Bladder microvascular endothelial cell (primary cell): ENCODE measurements around the gene FBXO40. TPM values are rescaled to one million over a fixed set of nuclear protein-coding genes. Genes with fewer than 3 reads are reported as not detected.

ENCODE experiments used
- total RNA-seq: library from RNA; depleted of rRNA; stranded (reverse); fragments of >200 nt; gene quantifications from 2 replicates; pipeline ENCODE4 v1.2.3, GENCODE V29; 2014

The FBXO40 gene, protein sequence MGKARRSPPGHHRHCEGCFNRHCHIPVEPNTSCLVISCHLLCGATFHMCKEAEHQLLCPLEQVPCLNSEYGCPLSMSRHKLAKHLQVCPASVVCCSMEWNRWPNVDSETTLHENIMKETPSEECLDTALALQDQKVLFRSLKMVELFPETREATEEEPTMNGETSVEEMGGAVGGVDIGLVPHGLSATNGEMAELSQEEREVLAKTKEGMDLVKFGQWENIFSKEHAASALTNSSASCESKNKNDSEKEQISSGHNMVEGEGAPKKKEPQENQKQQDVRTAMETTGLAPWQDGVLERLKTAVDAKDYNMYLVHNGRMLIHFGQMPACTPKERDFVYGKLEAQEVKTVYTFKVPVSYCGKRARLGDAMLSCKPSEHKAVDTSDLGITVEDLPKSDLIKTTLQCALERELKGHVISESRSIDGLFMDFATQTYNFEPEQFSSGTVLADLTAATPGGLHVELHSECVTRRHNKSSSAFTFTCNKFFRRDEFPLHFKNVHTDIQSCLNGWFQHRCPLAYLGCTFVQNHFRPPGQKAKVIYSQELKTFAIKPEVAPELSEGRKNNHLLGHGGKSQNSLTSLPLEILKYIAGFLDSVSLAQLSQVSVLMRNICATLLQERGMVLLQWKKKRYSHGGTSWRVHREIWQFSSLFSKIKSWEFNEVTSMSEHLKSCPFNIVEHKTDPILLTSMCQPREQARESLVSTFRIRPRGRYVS
- total RNA-seq = under 0.01 TPM in 1 of 2 replicates, not detected in the other

DNA sequence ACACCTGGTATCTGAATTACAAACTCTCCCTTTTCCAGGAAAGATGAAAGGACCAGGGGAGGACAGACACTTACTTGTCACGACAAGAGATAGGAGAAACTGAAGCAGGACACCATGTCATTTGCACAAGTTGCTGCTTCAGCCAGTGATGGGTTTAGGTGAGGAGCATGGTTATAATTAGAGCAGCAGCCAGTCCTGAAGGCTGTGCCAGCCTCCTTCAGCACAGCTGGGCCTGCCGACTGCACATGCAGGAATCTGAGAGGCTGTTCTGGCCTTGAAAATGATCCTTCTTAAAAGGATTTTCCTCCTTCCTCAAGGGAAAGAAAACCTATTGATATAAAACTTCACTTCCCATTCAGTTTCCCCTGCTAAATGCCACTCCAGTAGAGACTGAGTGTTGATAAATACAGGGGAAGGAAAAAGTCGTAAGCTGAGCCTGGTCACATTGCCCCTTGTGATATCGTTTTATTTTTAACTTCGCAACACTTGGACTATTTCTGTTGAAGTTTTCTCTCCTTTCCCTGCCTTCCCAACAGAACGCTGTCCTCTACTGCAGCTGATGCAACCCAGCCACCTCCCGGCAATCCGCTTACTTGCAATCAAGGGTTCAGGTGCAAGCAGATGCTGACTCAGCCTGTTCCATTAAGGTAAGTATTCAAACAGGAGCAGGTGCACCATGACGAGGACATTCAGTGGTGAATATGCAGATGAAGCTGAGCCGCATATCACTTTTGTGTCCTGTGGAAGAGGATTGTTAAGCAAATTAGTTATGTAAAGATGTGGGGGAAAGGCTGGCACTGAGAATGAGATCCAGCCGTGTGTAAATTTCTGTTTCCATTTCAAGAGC lies at the start of gene FBXO40:
TSS of gene FBXO40 (plus strand) at position 524 of the 847 bp plus-strand sequence. CDS start 27,197 bp downstream, outside the sequence.

DNA sequence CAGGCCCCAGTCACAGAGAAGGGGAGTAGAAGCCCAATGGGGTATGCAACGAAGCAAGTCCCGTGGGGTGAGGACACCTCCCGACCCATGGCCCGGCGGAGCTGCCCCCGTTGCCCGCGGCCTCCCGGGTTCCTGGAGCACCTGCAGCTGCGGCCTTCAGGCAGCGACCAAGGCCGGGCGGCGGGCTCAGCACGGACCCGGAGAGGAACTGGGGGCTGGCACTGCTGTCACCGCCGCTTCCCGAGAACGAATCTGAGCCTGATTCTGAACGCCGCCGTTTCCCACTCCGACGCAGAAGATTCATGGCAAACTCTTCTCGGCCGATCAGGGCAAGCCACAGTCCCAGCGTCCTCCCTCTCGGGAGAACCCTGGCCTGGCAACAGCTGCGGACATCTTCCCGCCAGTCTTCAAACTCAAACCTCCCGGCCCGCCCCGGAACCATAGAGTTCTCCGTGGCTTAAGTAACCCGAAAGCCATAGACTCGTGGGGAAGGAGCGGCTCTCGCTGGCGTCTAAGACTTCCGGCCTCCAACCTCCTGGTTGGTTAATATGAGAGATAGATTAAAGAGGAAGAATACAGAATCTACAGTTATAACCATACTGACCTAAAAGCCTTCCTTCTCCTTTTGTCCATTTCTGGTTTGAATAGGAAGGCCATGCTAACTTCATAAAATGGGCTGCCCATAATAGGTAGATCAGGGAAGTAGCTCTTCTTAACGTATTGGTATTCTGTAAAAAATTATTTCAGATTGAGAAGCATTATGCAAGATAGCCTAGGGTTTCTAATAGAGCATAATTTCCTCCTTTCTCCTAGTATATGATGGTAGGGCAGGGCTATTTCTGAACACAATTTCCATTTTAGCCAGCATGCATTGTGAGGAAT lies 47.4 kb upstream of the FBXO40 start, which contains the start of gene POLQ:
TSS of gene POLQ (minus strand) at position 415 of the 882 bp plus-strand sequence. CDS start at position 304, 111 bp downstream.

DNA sequence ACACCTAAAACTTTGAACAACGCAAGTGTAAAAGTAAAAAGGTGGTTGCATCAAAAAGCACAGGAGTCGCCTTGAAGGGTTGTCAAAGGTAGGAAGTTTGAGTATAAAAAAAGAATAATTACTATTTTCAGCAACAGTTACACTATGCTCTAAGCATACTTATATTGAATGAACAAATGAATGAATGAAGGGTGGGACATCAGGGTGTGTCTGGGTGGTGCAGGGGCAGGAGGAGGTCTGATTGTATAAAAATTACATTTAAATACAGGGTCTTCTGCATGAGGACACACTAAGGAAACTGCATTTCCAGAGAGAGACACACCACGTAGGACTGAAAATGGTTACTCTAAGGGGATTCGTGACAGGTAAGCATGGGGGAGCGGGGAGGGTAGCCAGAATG lies 25.5 kb upstream of the FBXO40 start, which contains the start of gene ARGFX:
TSS of gene ARGFX (plus strand) at position 301 of the 400 bp plus-strand sequence. CDS start 2,765 bp downstream, outside the sequence.

DNA sequence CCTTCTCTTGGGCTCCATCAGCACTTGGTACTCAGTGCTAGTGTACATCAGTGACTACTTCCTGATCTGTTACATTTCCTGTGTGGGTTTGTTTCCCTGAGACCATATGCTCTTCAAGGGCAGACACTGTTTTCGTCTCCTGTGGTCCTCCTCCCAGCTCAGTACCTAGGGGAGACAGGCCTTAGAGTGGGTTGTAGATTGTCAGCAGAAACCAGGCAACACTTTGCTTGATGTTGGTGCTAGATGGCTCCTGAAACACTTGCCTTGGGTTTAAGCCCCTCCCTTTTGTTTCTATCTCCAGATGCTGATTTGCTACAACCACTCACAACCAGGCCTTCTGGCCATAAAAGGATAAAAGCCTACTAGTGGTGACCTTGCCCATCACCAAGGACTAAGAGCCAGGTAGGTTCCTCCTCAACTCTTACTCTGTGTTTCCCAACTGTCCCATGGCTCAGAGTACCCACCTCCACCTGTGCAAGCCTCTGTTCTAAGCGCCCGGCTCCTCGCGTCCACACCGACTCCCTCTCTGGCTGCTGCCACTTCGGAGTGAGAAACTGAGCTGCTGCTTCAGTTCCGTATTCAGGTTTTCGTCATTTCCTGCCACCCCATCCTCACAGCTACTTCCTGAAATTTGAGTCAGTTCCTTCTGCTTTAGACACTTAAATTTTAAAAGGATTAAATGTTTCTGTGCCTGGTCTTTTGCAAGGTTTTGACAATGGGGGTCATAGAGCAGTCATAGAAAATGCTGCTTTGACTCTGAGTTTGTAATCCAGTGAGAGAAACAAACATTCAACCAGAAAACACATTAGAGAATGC lies 67.4 kb downstream of the FBXO40 start, which contains the start of gene HCLS1:
TSS of gene HCLS1 (minus strand) at position 548 of the 816 bp plus-strand sequence. CDS start 2,556 bp downstream, outside the sequence.

Other genes with a start within 250 kb of the FBXO40 start
- 7.6 and 7.8 TPM in 2 replicates for gene POLQ, start 47.4 kb upstream of the FBXO40 start, total RNA-seq
- gene ARGFX, start 25.4 kb upstream of the FBXO40 start, total RNA-seq = not detected in 2 replicates
- gene HCLS1, start 67.5 kb downstream of the FBXO40 start, total RNA-seq = 31.9 and 43.1 TPM in 2 replicates
- gene GOLGB1, start 156.4 kb downstream of the FBXO40 start, total RNA-seq = 29.6 and 53.6 TPM in 2 replicates
- gene IQCB1, start 241.7 kb downstream of the FBXO40 start, total RNA-seq = 6.3 and 18.4 TPM in 2 replicates
- gene EAF2, start 241.8 kb downstream of the FBXO40 start, total RNA-seq = 1.1 and 1.5 TPM in 2 replicates